ENCODE measurements around the gene MRPL44.
"Not testable (repeated sequence)": the region's sequence is repeated elsewhere in the genome, so short reads cannot be mapped to it uniquely, and the experiment has no call there.

The MRPL44 gene

GRCh38 chr2:223995569-223995968 is 38.3 kb downstream of the MRPL44 start:
- DNase-seq (ENCODE audit: insufficient read length, low spot score) (no peak), FAIRE-seq (no peak)
- TF ChIP-seq, protein P1, sequence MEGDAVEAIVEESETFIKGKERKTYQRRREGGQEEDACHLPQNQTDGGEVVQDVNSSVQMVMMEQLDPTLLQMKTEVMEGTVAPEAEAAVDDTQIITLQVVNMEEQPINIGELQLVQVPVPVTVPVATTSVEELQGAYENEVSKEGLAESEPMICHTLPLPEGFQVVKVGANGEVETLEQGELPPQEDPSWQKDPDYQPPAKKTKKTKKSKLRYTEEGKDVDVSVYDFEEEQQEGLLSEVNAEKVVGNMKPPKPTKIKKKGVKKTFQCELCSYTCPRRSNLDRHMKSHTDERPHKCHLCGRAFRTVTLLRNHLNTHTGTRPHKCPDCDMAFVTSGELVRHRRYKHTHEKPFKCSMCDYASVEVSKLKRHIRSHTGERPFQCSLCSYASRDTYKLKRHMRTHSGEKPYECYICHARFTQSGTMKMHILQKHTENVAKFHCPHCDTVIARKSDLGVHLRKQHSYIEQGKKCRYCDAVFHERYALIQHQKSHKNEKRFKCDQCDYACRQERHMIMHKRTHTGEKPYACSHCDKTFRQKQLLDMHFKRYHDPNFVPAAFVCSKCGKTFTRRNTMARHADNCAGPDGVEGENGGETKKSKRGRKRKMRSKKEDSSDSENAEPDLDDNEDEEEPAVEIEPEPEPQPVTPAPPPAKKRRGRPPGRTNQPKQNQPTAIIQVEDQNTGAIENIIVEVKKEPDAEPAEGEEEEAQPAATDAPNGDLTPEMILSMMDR (IDR thresholded peaks at IDR 0.05; ENCODE audit: insufficient read depth, missing control alignments), result no peak

- no peak for DNase-seq (ENCODE audit: insufficient read length, low spot score)
- TF ChIP-seq, protein P1 (IDR thresholded peaks at IDR 0.05; ENCODE audit: insufficient read depth, missing control alignments), result no peak
- no peak for FAIRE-seq
Measured at GRCh38 chr2:223996391-223996790, 39.1 kb downstream of the MRPL44 start.

DNA sequence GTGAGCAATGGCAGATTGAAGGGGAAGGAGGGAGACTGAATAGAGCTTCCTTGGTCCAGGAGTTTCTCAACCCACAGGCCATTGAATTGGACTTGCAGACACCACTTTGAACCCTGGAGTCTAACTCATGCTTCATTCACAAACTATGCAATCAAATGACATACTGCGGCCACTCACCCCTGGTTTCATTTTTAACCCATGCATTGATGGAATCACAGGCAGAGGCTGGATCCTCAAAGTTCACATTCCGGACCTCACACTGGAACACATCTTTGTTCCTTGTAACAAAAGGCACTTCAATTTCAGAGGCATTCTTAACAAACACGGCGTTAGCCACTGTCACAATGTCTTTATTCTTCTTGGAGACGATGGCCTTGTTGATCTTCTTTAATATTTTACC is 40.7 kb downstream of the MRPL44 start:
- DNase-seq (ENCODE audit: insufficient read length, low spot score) (no peak), FAIRE-seq (no peak)
- TF ChIP-seq, protein P1 (IDR thresholded peaks at IDR 0.05; ENCODE audit: insufficient read depth, missing control alignments), result no peak

GRCh38 chr2:223998948-223999347 is 41.7 kb downstream of the MRPL44 start:
- FAIRE-seq, result no peak
- DNase-seq (ENCODE audit: insufficient read length, low spot score), result no peak
- TF ChIP-seq, protein P1 (IDR thresholded peaks at IDR 0.05; ENCODE audit: insufficient read depth, missing control alignments), result no peak

DNA sequence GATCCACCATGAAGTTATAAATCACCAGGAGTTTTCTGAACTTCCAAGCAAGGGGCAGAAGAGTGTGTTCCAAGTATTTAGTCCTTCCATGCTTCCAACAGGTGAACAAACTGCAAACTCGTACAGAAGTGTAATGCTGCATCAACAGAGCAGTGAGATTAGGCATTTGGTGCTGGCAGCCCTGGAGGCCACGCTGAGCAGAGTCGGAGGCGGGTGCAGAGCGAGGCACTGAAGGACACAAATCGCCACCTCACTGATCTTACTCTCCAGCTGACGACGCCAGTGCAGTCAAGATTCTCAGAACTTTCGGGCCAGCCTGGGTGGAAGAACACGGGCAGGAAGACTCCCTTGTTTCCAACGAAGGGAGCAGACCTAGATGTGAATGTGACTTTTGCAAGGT is 42.6 kb downstream of the MRPL44 start:
- TF ChIP-seq, protein P1 (IDR thresholded peaks at IDR 0.05; ENCODE audit: insufficient read depth, missing control alignments), result no peak
- no peak for FAIRE-seq
- no peak for DNase-seq (ENCODE audit: insufficient read length, low spot score)

DNA sequence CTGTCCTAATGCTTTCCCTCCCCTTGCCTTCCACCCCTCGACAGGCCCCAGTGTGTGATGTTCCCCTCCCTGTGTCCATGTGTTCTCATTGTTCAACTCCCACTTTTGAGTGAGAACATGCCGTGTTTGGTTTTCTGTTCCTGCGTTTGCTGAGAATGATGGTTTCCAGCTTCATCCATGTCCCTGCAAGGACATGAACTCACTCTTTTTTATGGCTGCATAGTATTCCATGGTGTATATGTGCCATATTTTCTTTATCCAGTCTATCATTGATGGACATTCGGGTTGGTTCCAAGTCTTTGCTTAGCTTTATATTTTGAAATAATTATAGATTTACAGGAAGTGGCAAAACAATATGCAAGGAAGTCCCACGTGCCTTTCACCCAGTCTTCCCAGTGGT is 43.4 kb downstream of the MRPL44 start:
- FAIRE-seq; DNase-seq (ENCODE audit: insufficient read length, low spot score): not testable (repeated sequence)

DNA sequence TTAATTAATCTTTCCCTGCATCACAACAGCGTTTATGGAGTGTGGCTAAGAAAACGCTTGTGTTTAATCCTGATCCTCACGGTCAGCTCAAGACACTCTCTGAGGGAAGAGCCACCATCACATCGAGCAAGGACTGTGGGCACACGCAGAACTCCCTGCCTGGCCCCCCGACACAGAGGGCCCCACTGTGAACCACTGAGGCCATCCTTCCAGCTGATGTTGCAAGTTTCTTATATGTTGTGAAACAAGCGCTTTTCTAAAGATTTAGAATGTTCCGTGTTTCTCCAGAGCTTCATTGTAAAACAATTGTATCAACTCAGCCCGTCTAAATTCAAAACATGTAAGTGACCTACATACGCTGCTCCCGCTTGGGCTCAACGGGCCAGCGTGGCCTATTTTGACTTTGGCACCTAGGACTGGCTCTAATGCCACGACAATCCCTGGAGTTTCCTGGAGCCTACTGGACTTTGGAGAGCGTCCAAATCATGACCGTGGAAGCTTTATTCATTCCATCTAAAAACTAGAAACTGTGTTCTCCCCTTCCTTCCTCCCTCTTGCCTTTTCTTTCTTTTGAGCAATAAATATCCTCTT is 46.9 kb downstream of the MRPL44 start:
- FAIRE-seq (no peak), DNase-seq (ENCODE audit: insufficient read length, low spot score) (no peak)
- TF ChIP-seq, protein P1 (IDR thresholded peaks at IDR 0.05; ENCODE audit: insufficient read depth, missing control alignments), result no peak
